ENCODE results near the gene KDM5B. TPM values are rescaled to one million over a fixed set of nuclear protein-coding genes. Genes with fewer than 3 reads are reported as not detected.
A peak's percentile ranks its signal among the peaks of the same experiment; 100 is the strongest.

Gene KDM5B
- total RNA-seq, 1 experiment from 2014 or later = 44.6 TPM

DNA sequence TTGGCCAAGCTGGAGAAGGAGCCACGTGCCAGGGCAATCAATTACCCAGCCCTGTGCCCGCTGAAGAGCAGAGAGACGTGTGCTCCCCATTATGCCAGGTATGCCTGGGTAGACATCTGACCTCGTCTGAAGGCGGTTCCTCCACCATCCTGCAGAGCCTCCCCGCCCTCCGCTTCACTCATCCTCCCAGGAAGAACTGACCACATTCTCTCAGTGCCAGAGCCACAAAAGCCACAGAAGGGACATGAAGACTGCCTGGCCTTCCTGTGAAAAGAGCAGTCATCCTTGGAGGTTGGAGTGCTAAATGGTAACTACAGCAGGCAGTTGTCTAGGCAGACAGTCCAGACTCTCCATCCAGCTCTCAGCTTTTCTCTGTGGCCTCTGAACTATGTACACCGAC is 109.9 kb downstream of the KDM5B start (continued):
- TF ChIP-seq TCF7L2 (IDR thresholded peaks at IDR 0.05; ENCODE audit: borderline replicate concordance, extremely low read depth, insufficient read depth, insufficient read length) = no peak
- TF ChIP-seq YY1 (IDR thresholded peaks at IDR 0.05; ENCODE audit: extremely low read depth, insufficient replicate concordance, low read depth, low read length) = no peak
- no peak for TF ChIP-seq JUND (IDR thresholded peaks at IDR 0.05)

DNA sequence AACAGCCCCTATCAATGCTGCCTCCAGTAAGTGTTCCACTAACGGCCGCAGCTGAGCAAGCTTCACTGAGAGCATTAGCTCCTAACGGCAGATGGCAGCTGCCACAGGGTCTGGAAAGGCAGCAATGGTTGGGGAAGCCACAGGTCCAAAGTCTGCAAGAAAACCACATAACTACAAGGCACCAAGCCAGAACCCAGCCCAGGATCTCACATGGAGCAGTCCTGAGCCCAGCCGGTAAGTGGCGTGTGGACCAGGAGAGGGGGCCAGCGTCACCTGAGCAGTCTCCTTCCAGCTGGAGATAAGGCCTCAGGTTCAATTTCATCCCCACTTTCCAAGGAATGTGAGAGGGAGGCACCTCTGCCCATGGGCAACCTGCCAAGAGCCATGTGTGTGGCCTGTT is 111.2 kb downstream of the KDM5B start:
- H4K20me1 ChIP-seq (ENCODE audit: insufficient read depth) = 0 out of 2 replicates have a peak, but pooled peaks cover 3% of the 10 kb centered on the region
- no peak overlapping the region for H3K27ac ChIP-seq (ENCODE audit: low read depth, low read length)
- H3K9me3 ChIP-seq (ENCODE audit: control insufficient read depth in 1 of 2, insufficient read depth in 1 of 2, low read depth in 1 of 2, low read length in 2 of 2) = no peaks in the 10 kb centered on the region
- no peak overlapping the region for H2AFZ ChIP-seq (ENCODE audit: low read depth, low read length, poor library complexity, severe bottlenecking)
- TF ChIP-seq, protein P1, sequence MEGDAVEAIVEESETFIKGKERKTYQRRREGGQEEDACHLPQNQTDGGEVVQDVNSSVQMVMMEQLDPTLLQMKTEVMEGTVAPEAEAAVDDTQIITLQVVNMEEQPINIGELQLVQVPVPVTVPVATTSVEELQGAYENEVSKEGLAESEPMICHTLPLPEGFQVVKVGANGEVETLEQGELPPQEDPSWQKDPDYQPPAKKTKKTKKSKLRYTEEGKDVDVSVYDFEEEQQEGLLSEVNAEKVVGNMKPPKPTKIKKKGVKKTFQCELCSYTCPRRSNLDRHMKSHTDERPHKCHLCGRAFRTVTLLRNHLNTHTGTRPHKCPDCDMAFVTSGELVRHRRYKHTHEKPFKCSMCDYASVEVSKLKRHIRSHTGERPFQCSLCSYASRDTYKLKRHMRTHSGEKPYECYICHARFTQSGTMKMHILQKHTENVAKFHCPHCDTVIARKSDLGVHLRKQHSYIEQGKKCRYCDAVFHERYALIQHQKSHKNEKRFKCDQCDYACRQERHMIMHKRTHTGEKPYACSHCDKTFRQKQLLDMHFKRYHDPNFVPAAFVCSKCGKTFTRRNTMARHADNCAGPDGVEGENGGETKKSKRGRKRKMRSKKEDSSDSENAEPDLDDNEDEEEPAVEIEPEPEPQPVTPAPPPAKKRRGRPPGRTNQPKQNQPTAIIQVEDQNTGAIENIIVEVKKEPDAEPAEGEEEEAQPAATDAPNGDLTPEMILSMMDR (IDR thresholded peaks at IDR 0.05 in 2 of 3, conservative IDR thresholded peaks at IDR 0.05 in 1 of 3; ENCODE audit: borderline replicate concordance in 1 of 3, insufficient read depth in 1 of 3, low read depth in 2 of 3, low read length in 2 of 3) = 0 out of 6 replicates have a peak, but pooled peaks of 1 of the 3 experiments have one; percentile 13
- TF ChIP-seq, protein P2, sequence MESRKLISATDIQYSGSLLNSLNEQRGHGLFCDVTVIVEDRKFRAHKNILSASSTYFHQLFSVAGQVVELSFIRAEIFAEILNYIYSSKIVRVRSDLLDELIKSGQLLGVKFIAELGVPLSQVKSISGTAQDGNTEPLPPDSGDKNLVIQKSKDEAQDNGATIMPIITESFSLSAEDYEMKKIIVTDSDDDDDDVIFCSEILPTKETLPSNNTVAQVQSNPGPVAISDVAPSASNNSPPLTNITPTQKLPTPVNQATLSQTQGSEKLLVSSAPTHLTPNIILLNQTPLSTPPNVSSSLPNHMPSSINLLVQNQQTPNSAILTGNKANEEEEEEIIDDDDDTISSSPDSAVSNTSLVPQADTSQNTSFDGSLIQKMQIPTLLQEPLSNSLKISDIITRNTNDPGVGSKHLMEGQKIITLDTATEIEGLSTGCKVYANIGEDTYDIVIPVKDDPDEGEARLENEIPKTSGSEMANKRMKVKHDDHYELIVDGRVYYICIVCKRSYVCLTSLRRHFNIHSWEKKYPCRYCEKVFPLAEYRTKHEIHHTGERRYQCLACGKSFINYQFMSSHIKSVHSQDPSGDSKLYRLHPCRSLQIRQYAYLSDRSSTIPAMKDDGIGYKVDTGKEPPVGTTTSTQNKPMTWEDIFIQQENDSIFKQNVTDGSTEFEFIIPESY (IDR thresholded peaks at IDR 0.05; ENCODE audit: extremely low read depth, insufficient replicate concordance, low read length) = no peak
- CTCF ChIA-PET = interaction anchor here (1.6 kb wide), 1 partner anchor 23 kb away, joined by 4 read pairs; no protein-coding TSS in a partner anchor
- H3K9ac ChIP-seq (ENCODE audit: low read length) = no peak overlapping the region
- DNase-seq (ENCODE audit: low read depth, low spot score) (no peak), ATAC-seq (peak; percentile 58)
- H3K4me2 ChIP-seq (ENCODE audit: low read length) = no peak overlapping the region
- no peaks in the 10 kb centered on the region for H3K79me2 ChIP-seq (ENCODE audit: insufficient read depth, low read length)
- RAD21 ChIA-PET (ENCODE audit: low non-redundant PET in 1 of 2, low total read pairs in 2 of 2, uncharacterized antibody in 2 of 2, unreplicated experiment in 2 of 2) = no interaction called here
- peaks cover 75% of the 10 kb centered on the region; the same call in 1 of the 2 replicates for H3K27me3 ChIP-seq (ENCODE audit: insufficient read depth, low read length)
- no TSS peak for BruUV-seq (replicated peaks)
- H3K36me3 ChIP-seq (ENCODE audit: control insufficient read depth in 1 of 2, insufficient read depth in 2 of 2, low read length in 2 of 2) = no peaks in the 10 kb centered on the region
- POLR2A ChIA-PET = no interaction called here
- H3K4me1 ChIP-seq (ENCODE audit: control insufficient read depth in 1 of 2, insufficient read depth in 2 of 2, low read length in 2 of 2) = no peaks in the 10 kb centered on the region
- H3K9me2 ChIP-seq (ENCODE audit: insufficient read depth) = no peaks in the 10 kb centered on the region
- intact Hi-C loops (cut with micrococcal nuclease) = no loop called here
- no peak overlapping the region for H3K4me3 ChIP-seq (replicated peaks in 1 of 2; ENCODE audit: low read depth in 1 of 2, low read length in 2 of 2)

All from HCT116 (cell line).